K562 (cell line): Measurements from ENCODE around the gene TF. TPM values are rescaled to one million over a fixed set of nuclear protein-coding genes. Genes with fewer than 3 reads are reported as not detected.

ENCODE experiments used
- ATAC-seq: fragments of 200-7000 bp; cut with Tn5 transposase; 3 replicates; pipeline ENCODE4 v1.9.1; 2020; ENCODE audit warnings: moderate library complexity
- BruUV-seq: library from RNA; stranded (reverse); fragments of 400-500 nt; replicated peaks from 2 replicates; lab custom pipeline; 2021; lab: Mats Ljungman, UMichigan
- CTCF ChIA-PET: fragments of 300-600 bp; formaldehyde crosslinking; extraction: SDS; loops from one replicate; lab custom pipeline; 2021; ENCODE audit warnings: low intra/inter-chr PET ratio; lab: Yijun Ruan, JAX
- POLR2A ChIA-PET: fragments of 300-600, 350-650 bp; sonication (Branson Sonifier 250); formaldehyde crosslinking; extraction: SDS; loops from one replicate; lab custom pipeline; 2021; ENCODE audit warnings: antibody characterized with exemption, inconsistent platforms; lab: Yijun Ruan, JAX
- DNase-seq, 4 experiments: peaks; one replicate each; pipeline versions ENCODE4 v3.0.0 to v3.0.0-alpha.2; 2011 to 2018; ENCODE audit warnings: low spot score in 3 of 4, mixed read lengths in 3 of 4; ENCODE audit errors: extremely low read depth in 1 of 4
- FAIRE-seq: peaks from 2 replicates; lab custom pipeline; 2011; peaks lifted over from hg19 to GRCh38; lab: Jason Lieb, UNC
- H2AFZ ChIP-seq: 2 replicates; pipeline ENCODE4 v1.6.0; 2011; ENCODE audit warnings: low read depth, low read length, control low read depth, inconsistent platforms
- H3K27ac ChIP-seq: fragments of 200-600 bp; 3 replicates; pipeline ENCODE4 v1.8.0; 2011; ENCODE audit warnings: low read depth, mild to moderate bottlenecking, control low read depth, inconsistent platforms, low read length, moderate library complexity, mixed read lengths; ENCODE audit errors: extremely low read depth
- H3K27me3 ChIP-seq, 2 experiments: fragments of 300-600 bp in 1 of 2; 2 replicates in 1 of 2; 3 replicates in 1 of 2; pipeline versions ENCODE4 v1.6.0 to v1.8.0; 2011; ENCODE audit warnings: inconsistent platforms in 2 of 2, low read length in 2 of 2, mild to moderate bottlenecking in 1 of 2, mixed read lengths in 1 of 2, moderate library complexity in 1 of 2; ENCODE audit not compliant: control insufficient read depth in 2 of 2, insufficient read depth in 2 of 2
- H3K36me3 ChIP-seq: fragments of 300-600 bp; 3 replicates; pipeline ENCODE4 v1.8.0; 2011; ENCODE audit warnings: mild to moderate bottlenecking, low read length, inconsistent platforms; ENCODE audit not compliant: control insufficient read depth, insufficient read depth
- H3K4me1 ChIP-seq, 2 experiments: fragments of 200-600 bp in 1 of 2; replicated peaks in 1 of 2; 2 replicates in 1 of 2; 3 replicates in 1 of 2; pipeline versions ENCODE4 v1.5.1 to v1.8.0; 2011; ENCODE audit warnings: inconsistent platforms in 2 of 2, low read length in 2 of 2, mild to moderate bottlenecking in 1 of 2, mixed read lengths in 1 of 2, moderate library complexity in 1 of 2; ENCODE audit not compliant: control insufficient read depth in 2 of 2, insufficient read depth in 2 of 2
- H3K4me2 ChIP-seq: 2 replicates; pipeline ENCODE4 v1.6.1; 2011; ENCODE audit warnings: low read length, control low read depth, inconsistent platforms, mixed read lengths; ENCODE audit not compliant: insufficient read depth
- H3K4me3 ChIP-seq: fragments of 200-600 bp; sonication (generic), shearing (Covaris generic); 2 replicates; pipeline ENCODE4 v1.5.1; 2016; ENCODE audit warnings: control low read depth, inconsistent platforms
- H3K79me2 ChIP-seq: fragments of 200-600 bp; 3 replicates; pipeline ENCODE4 v1.8.0; 2011; ENCODE audit warnings: low read length, inconsistent platforms; ENCODE audit not compliant: control insufficient read depth, insufficient read depth
- H3K9ac ChIP-seq, 2 experiments: 2 replicates each; pipeline versions ENCODE4 v1.6.0 to v1.6.1; 2011; ENCODE audit warnings: low read depth in 2 of 2, low read length in 2 of 2, control low read depth in 1 of 2, inconsistent platforms in 1 of 2, mild to moderate bottlenecking in 1 of 2, mixed read lengths in 1 of 2; ENCODE audit not compliant: insufficient read depth in 1 of 2
- H3K9me1 ChIP-seq: one replicate; pipeline ENCODE4 v1.6.0; 2011; ENCODE audit warnings: inconsistent platforms, mild to moderate bottlenecking, low read length, moderate library complexity; ENCODE audit not compliant: control insufficient read depth, insufficient read depth
- H3K9me3 ChIP-seq: replicated peaks from 2 replicates; pipeline ENCODE4 v1.5.1; 2011; ENCODE audit warnings: low read depth, low read length, inconsistent platforms; ENCODE audit not compliant: control insufficient read depth, insufficient read depth
- H4K20me1 ChIP-seq: replicated peaks from 2 replicates; pipeline ENCODE4 v1.6.1; 2011; ENCODE audit warnings: low read length, inconsistent platforms, mixed read lengths; ENCODE audit not compliant: control insufficient read depth, insufficient read depth
- BRD9 ChIP-seq: fragments of 450-650 bp; IDR thresholded peaks from 2 replicates; pipeline ENCODE4 v1.6.1; 2018; ENCODE audit warnings: low read depth; ENCODE audit not compliant: partially characterized antibody
- KAT7 ChIP-seq: sonication (generic); formaldehyde crosslinking; IDR thresholded peaks from 2 replicates; pipeline ENCODE4 v1.8.0; 2022; ENCODE audit warnings: missing genetic modification reagents, mild to moderate bottlenecking, borderline replicate concordance
- KAT8 ChIP-seq: fragments of 450-650 bp; IDR thresholded peaks from 2 replicates; pipeline ENCODE4 v1.6.1; 2016; ENCODE audit warnings: low read depth, mild to moderate bottlenecking
- PURB ChIP-seq: sonication (generic); formaldehyde crosslinking; IDR thresholded peaks from 2 replicates; pipeline ENCODE4 v1.9.0; 2021; ENCODE audit warnings: low read depth, mild to moderate bottlenecking, missing genetic modification reagents
- TCF7 ChIP-seq: sonication (generic); IDR thresholded peaks from 2 replicates; pipeline ENCODE4 v1.6.1; 2016; ENCODE audit warnings: antibody characterized with exemption, borderline replicate concordance
- TRIM25 ChIP-seq: fragments of 450-650 bp; IDR thresholded peaks from 2 replicates; pipeline ENCODE4 v1.7.0; 2016; ENCODE audit warnings: borderline replicate concordance
- TSHZ1 ChIP-seq: fragments of 250-450 bp; sonication (Bioruptor Pico); IDR thresholded peaks from 2 replicates; pipeline ENCODE4 v1.4.0; 2020; ENCODE audit warnings: mild to moderate bottlenecking, moderate library complexity
- XRCC5 ChIP-seq: fragments of 200-400 bp; formaldehyde crosslinking; IDR thresholded peaks from 2 replicates; pipeline ENCODE4 v1.6.1; 2017; ENCODE audit warnings: low read depth, mild to moderate bottlenecking, low read length
- ZBTB33 ChIP-seq: sonication (generic); formaldehyde crosslinking; IDR thresholded peaks from 2 replicates; pipeline ENCODE4 v1.8.1; 2023; ENCODE audit warnings: mild to moderate bottlenecking, missing genetic modification reagents
- ZBTB5 ChIP-seq: fragments of 450-650 bp; IDR thresholded peaks from 2 replicates; pipeline ENCODE4 v1.6.1; 2017; ENCODE audit warnings: antibody characterized with exemption
- ZNF184 ChIP-seq: sonication (generic); formaldehyde crosslinking; IDR thresholded peaks from 2 replicates; pipeline ENCODE4 v1.5.0; 2020; ENCODE audit warnings: missing genetic modification reagents
- ZNF384 ChIP-seq: IDR thresholded peaks from 2 replicates; pipeline ENCODE4 v1.6.1; 2012; ENCODE audit warnings: low read depth, low read length, improper control_type of control experiment
- ZNF780A ChIP-seq: fragments of 250-450 bp; sonication (Bioruptor Pico); IDR thresholded peaks from 2 replicates; pipeline ENCODE4 v1.5.0; 2021; ENCODE audit warnings: mild to moderate bottlenecking
- in situ Hi-C: fragments of 300-500 bp; cut with MboI; formaldehyde crosslinking; loops from 4 replicates; pipeline ENCODE4 v1.15.0; 2018; ENCODE audit warnings: inconsistent platforms, mixed read lengths
- intact Hi-C: fragments of 100-400 bp; cut with micrococcal nuclease; formaldehyde crosslinking; loops from 2 replicates; pipeline ENCODE4 v1.14.2; 2022
- polyA plus RNA-seq, 8 experiments: library from polyadenylated mRNA; depleted of rRNA in 4 of 8; stranded (reverse) in 5 of 8; unstranded in 3 of 8; fragments of >200 nt; fragmentation: Nextera tagmentation in 2 of 8; fragmentation: Illumina TruSeq in 1 of 8; extraction: Ambion mirVana in 2 of 8; extraction: Trizol in 1 of 8; gene quantifications; 2 replicates each; pipeline versions ENCODE4 v1.2.1 to v1.2.3, GENCODE V29; 2011 to 2014; ENCODE audit warnings: inconsistent platforms in 1 of 8, missing spikeins in 1 of 8
- total RNA-seq, 7 experiments: library from RNA; depleted of rRNA in 6 of 7; stranded (reverse); fragments of >200 nt in 6 of 7; fragmentation: Illumina TruSeq in 2 of 7; extraction: Trizol in 2 of 7; gene quantifications; 2 replicates each; pipeline versions ENCODE4 v1.2.1 to v1.2.3, GENCODE V29; 2011 to 2021; ENCODE audit warnings: low replicate concordance in 1 of 7

Gene TF
- total and polyA plus RNA-seq, 9 of the 15 experiments (the other 6 are each of a cell fraction or from before 2014, with no cell fraction given), result 0.09 to 9.2 (median 3.1) TPM

GRCh38 chr3:133781570-133781969, 35.4 kb downstream of the TF start:
- H3K27me3 ChIP-seq, result peaks cover 0 to 5% of the 10 kb centered on the region in 2 experiments; a peak in 1 of 5 replicates
- H3K4me2 ChIP-seq, result no peak overlapping the region
- DNase-seq (no peak), FAIRE-seq (no peak), ATAC-seq (no peak)
- no peak overlapping the region for H3K9ac ChIP-seq
- no peaks in the 10 kb centered on the region for H3K9me3 ChIP-seq
- intact Hi-C loops, result no loop called here
- CTCF ChIA-PET, result no interaction called here
- BruUV-seq, result no TSS peak
- POLR2A ChIA-PET, result no interaction called here
- H2AFZ ChIP-seq, result no peak overlapping the region
- H3K27ac ChIP-seq, result no peak overlapping the region
- peaks cover 4 to 6% of the 10 kb centered on the region in 2 experiments; a peak in 4 of 5 replicates for H3K4me1 ChIP-seq
- no peaks in the 10 kb centered on the region for H3K36me3 ChIP-seq
- H4K20me1 ChIP-seq, result no peaks in the 10 kb centered on the region
- H3K79me2 ChIP-seq, result no peaks in the 10 kb centered on the region
- no peak overlapping the region for H3K4me3 ChIP-seq
- in situ Hi-C loops, result no loop called here
- H3K9me1 ChIP-seq, result peaks cover 2% of the 10 kb centered on the region
- TF ChIP-seq ZNF384 (no peak), ZBTB5 (no peak), BRD9 (no peak), TSHZ1 (CRISPR knock-in tag) (no peak), TCF7 (no peak), TRIM25 (no peak), ZBTB33 (CRISPR knock-in tag) (no peak), XRCC5 (no peak), ZNF780A (CRISPR knock-in tag) (no peak), ZNF184 (CRISPR knock-in tag) (no peak), KAT7 (CRISPR knock-in tag) (no peak), PURB (no peak), KAT8 (no peak)
